Stimulated activated CD4-positive, alpha-beta T cell treated with anti-CD3 and anti-CD28 coated beads, Interleukin-2, amount 100 ng/mL, for 24 hours (primary cell): Measurements from ENCODE around the gene CGN.
A peak's percentile ranks its signal among the peaks of the same experiment; 100 is the strongest.

ENCODE experiments used
- DNase-seq, 2 donors: peaks; one replicate each; pipeline ENCODE4 v3.0.0-alpha.2; 2020

Gene CGN

GRCh38 chr1:151524736-151525135, 13.5 kb downstream of the CGN start:
- DNase-seq = no peak

- no peak for DNase-seq
Observed at GRCh38 chr1:151526735-151527525, 15.7 kb downstream of the CGN start.

GRCh38 chr1:151529211-151529702, 18.1 kb downstream of the CGN start:
- DNase-seq = no peak

GRCh38 chr1:151529781-151530180, 18.6 kb downstream of the CGN start:
- DNase-seq = no peak

- no peak for DNase-seq
Observed at GRCh38 chr1:151530461-151530860, 19.3 kb downstream of the CGN start.

- DNase-seq = no peak
Observed at GRCh38 chr1:151533870-151534269, 22.7 kb downstream of the CGN start.

- peak; percentile 83 to 88 for DNase-seq
Observed at GRCh38 chr1:151534662-151535278, 23.6 kb downstream of the CGN start.

GRCh38 chr1:151535326-151536271, 24.4 kb downstream of the CGN start:
- no peak for DNase-seq

- DNase-seq = no peak
Observed at GRCh38 chr1:151536499-151536898, 25.3 kb downstream of the CGN start.

- DNase-seq = no peak
Observed at GRCh38 chr1:151537112-151537511, 25.9 kb downstream of the CGN start.

- DNase-seq = peak; percentile 22 to 34
Observed at GRCh38 chr1:151539321-151540020, 28.3 kb downstream of the CGN start.

GRCh38 chr1:151540021-151540981, 29.1 kb downstream of the CGN start, which contains the start of gene TUFT1:
TUFT1 (plus strand) TSS chr1:151540309; CDS start chr1:151540367, 58 bp downstream.
- peak; percentile 94 to 96 for DNase-seq

- DNase-seq = peak in 1 of 2 donors; percentile 2
Observed at GRCh38 chr1:151540982-151541377, 29.8 kb downstream of the CGN start.

GRCh38 chr1:151541752-151542151, 30.6 kb downstream of the CGN start:
- no peak for DNase-seq

GRCh38 chr1:151542710-151543129, 31.5 kb downstream of the CGN start:
- DNase-seq = no peak

- no peak for DNase-seq
Observed at GRCh38 chr1:151545542-151545941, 34.4 kb downstream of the CGN start.

- no peak for DNase-seq
Observed at GRCh38 chr1:151546011-151546925, 35.1 kb downstream of the CGN start.

- DNase-seq = no peak
Observed at GRCh38 chr1:151547119-151547899, 36.1 kb downstream of the CGN start.

GRCh38 chr1:151547900-151548230, 36.7 kb downstream of the CGN start:
- no peak for DNase-seq
